Placental pericyte (primary cell): ENCODE measurements around the gene TCP1. TPM values are rescaled to one million over a fixed set of nuclear protein-coding genes. Genes with fewer than 3 reads are reported as not detected.

Experiments used
- small RNA-seq: library from RNA; depleted of rRNA; stranded (forward); fragments of <200 nt; gene quantifications from one replicate; pipeline ENCODE3, GENCODE V24; 2012; ENCODE audit warnings: low replicate concordance
- total RNA-seq: library from RNA; depleted of rRNA; stranded (reverse); fragments of >200 nt; gene quantifications from 2 replicates; pipeline ENCODE4 v1.2.3, GENCODE V29; 2012

TCP1 gene
- total RNA-seq, result 131 and 327 TPM in 2 replicates

GRCh38 chr6:159789377-159790148 is at the start of gene TCP1:
Gene TCP1, minus strand, starts transcription at chr6:159789602. Its CDS starts 134 bp downstream, at chr6:159789468.

GRCh38 chr6:159800141-159800865 is 10.9 kb upstream of the TCP1 start, which contains the start of gene PNLDC1:
Gene PNLDC1, plus strand, starts transcription at chr6:159800276. Its CDS starts 32 bp downstream, at chr6:159800308.

GRCh38 chr6:159790149-159790955 is 950 bp upstream of the TCP1 start, which contains the start of gene MRPL18:
Gene MRPL18, plus strand, starts transcription at chr6:159790467. Its CDS starts 121 bp downstream, at chr6:159790588.

GRCh38 chr6:159761873-159762680 is 27.3 kb downstream of the TCP1 start, which contains the start of gene ACAT2:
Gene ACAT2, plus strand, starts transcription at chr6:159762045. Its CDS starts 43 bp downstream, at chr6:159762088.

Small RNA genes lying within 50 kb of the gene (small RNA-seq; reads per million reads assigned to genes)
- 505 reads per million, percentile 99 among the genes with 10 or more reads in this experiment for gene SNORA20
- gene SNORA29, result not detected

Other genes with a start within 250 kb of the TCP1 start
- gene SOD2, start 96.4 kb downstream of the TCP1 start, total RNA-seq, result 189 and 4,222 TPM in 2 replicates
- 102 and 219 TPM in 2 replicates for gene WTAP, start 62.1 kb downstream of the TCP1 start, total RNA-seq
- gene ACAT2, start 27.6 kb downstream of the TCP1 start, total RNA-seq, result 54.5 and 110 TPM in 2 replicates
- 42.2 and 85.6 TPM in 2 replicates for gene MRPL18, start 865 bp upstream of the TCP1 start, total RNA-seq
- not detected in 2 replicates for gene PNLDC1, start 10.7 kb upstream of the TCP1 start, total RNA-seq
- not detected in 2 replicates for gene MAS1, start 101.4 kb upstream of the TCP1 start, total RNA-seq
- 118 and 235 TPM in 2 replicates for gene IGF2R, start 179.5 kb upstream of the TCP1 start, total RNA-seq